ENCODE data around the gene HYI.

DNA sequence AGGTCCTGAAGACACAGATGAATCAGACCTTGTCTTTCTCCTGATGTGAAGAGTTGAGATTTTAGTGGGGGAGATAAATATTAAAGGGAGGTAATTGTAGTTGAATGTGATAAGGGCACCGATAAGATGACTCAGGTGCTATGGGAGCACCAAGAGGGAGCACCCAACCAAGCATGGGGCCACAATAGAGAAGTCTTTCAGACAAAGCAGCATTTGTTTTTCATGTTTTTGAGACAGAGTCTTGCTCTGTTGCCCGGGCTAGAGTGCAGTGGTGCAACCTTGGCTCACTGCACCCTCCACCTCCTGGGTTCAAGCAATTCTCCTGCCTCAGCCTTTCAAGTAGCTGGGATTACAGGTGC lies 47.9 kb downstream of the HYI start:
- TF ChIP-seq CTCF (IDR thresholded peaks at IDR 0.05; ENCODE audit: insufficient read depth, low read length, poor library complexity, severe bottlenecking) (no peak), EZH2phosphoT487 (conservative IDR thresholded peaks at IDR 0.05; ENCODE audit: low read length) (no peak)
